HEK293 (cell line): ENCODE measurements around the gene XKR3.
A peak's percentile ranks its signal among the peaks of the same experiment; 100 is the strongest.
"Not testable (repeated sequence)": the region's sequence is repeated elsewhere in the genome, so short reads cannot be mapped to it uniquely, and the experiment has no call there.

Source experiments
- CTCF ChIA-PET: fragments of 350-600 bp; formaldehyde crosslinking; extraction: SDS; loops from one replicate; lab custom pipeline; 2021; ENCODE audit warnings: antibody characterized with exemption; lab: Yijun Ruan, JAX
- POLR2A ChIA-PET: fragments of 300-600 bp; formaldehyde crosslinking; extraction: SDS; loops from one replicate; lab custom pipeline; 2020; ENCODE audit warnings: antibody characterized with exemption, inconsistent platforms; lab: Yijun Ruan, JAX
- H3K27ac ChIP-seq: fragments of 200-500 bp; sonication (Bioruptor generic); 2 replicates; pipeline ENCODE4 v1.5.1; 2014; ENCODE audit warnings: low read depth, low read length, control low read depth, inconsistent platforms; ENCODE audit errors: extremely low read depth
- H3K36me3 ChIP-seq, 2 experiments: fragments of 200-500 bp in 1 of 2; sonication (Bioruptor generic) in 1 of 2; 1 replicate in 1 of 2; 2 replicates in 1 of 2; pipeline ENCODE4 v1.5.1; 2014 to 2017; ENCODE audit warnings: inconsistent platforms in 2 of 2, low read length in 2 of 2; ENCODE audit not compliant: control insufficient read depth in 2 of 2, insufficient read depth in 1 of 2
- H3K4me1 ChIP-seq: fragments of 200-500 bp; sonication (Bioruptor generic); 2 replicates; pipeline ENCODE4 v1.5.1; 2014; ENCODE audit warnings: mild to moderate bottlenecking, low read length, inconsistent platforms; ENCODE audit not compliant: control insufficient read depth, insufficient read depth
- H3K4me3 ChIP-seq: 2 replicates; pipeline ENCODE4 v1.5.1; 2011; ENCODE audit warnings: low read depth, mild to moderate bottlenecking, control low read depth, low read length, moderate library complexity
- H3K9me3 ChIP-seq: fragments of 200-500 bp; sonication (Bioruptor generic); 2 replicates; pipeline ENCODE4 v1.5.1; 2014; ENCODE audit warnings: low read depth, low read length, inconsistent platforms; ENCODE audit not compliant: control insufficient read depth, insufficient read depth
- ZNF146 ChIP-seq: fragments of 450-650 bp; formaldehyde crosslinking; IDR thresholded peaks from 2 replicates; pipeline ENCODE4 v1.5.1; 2016; ENCODE audit warnings: missing biosample characterization, missing genetic modification characterization

XKR3 gene

GRCh38 chr22:16771569-16771968 is 53.6 kb downstream of the XKR3 start:
- ChIA-PET CTCF (interaction anchor here (0.6 to 0.9 kb wide), 2 partner anchors 237 to 287 kb away, joined by 4 to 6 read pairs; no protein-coding TSS in a partner anchor), POLR2A (interaction anchor here (0.6 kb wide), 1 partner anchor 380 kb away, joined by 3 read pairs; no protein-coding TSS in a partner anchor)
- H3K4me3 ChIP-seq, H3K27ac ChIP-seq, H3K4me1 ChIP-seq, H3K36me3 ChIP-seq, H3K9me3 ChIP-seq: not testable (repeated sequence)
- TF ChIP-seq ZNF146 (tag by site-specific recombination): 0 out of 2 replicates have a peak, but pooled peaks have one; percentile 12

- CTCF ChIA-PET, H3K9me3 ChIP-seq, H3K36me3 ChIP-seq, H3K4me1 ChIP-seq, H3K27ac ChIP-seq, POLR2A ChIA-PET, H3K4me3 ChIP-seq: not testable (repeated sequence)
Measured at GRCh38 chr22:16767927-16768326, 57.3 kb downstream of the XKR3 start.

- H3K4me1 ChIP-seq, H3K4me3 ChIP-seq, H3K27ac ChIP-seq, CTCF ChIA-PET, H3K9me3 ChIP-seq, POLR2A ChIA-PET, H3K36me3 ChIP-seq: not testable (repeated sequence)
Measured at GRCh38 chr22:16762224-16762623, 63.0 kb downstream of the XKR3 start.

- POLR2A ChIA-PET, CTCF ChIA-PET: not testable (repeated sequence)
Measured at GRCh38 chr22:16760416-16760815, 64.8 kb downstream of the XKR3 start.

GRCh38 chr22:16749282-16749681 is 75.9 kb downstream of the XKR3 start:
- CTCF ChIA-PET: not testable (repeated sequence)

More at GRCh38 chr22:16760416-16760815, 64.8 kb downstream of the XKR3 start:
- not testable (repeated sequence) for H3K4me1 ChIP-seq, H3K9me3 ChIP-seq, H3K36me3 ChIP-seq, H3K27ac ChIP-seq, H3K4me3 ChIP-seq

GRCh38 chr22:16748160-16748929 is 76.9 kb downstream of the XKR3 start:
- CTCF ChIA-PET, H3K27ac ChIP-seq, H3K9me3 ChIP-seq, H3K4me3 ChIP-seq, H3K36me3 ChIP-seq, POLR2A ChIA-PET, H3K4me1 ChIP-seq: not testable (repeated sequence)

More at GRCh38 chr22:16749282-16749681, 75.9 kb downstream of the XKR3 start:
- H3K36me3 ChIP-seq, H3K4me3 ChIP-seq, H3K4me1 ChIP-seq, H3K27ac ChIP-seq, H3K9me3 ChIP-seq, POLR2A ChIA-PET: not testable (repeated sequence)

- H3K4me1 ChIP-seq, POLR2A ChIA-PET, H3K9me3 ChIP-seq, CTCF ChIA-PET, H3K4me3 ChIP-seq, H3K36me3 ChIP-seq, H3K27ac ChIP-seq: not testable (repeated sequence)
Measured at GRCh38 chr22:16747266-16748159, 77.7 kb downstream of the XKR3 start.

GRCh38 chr22:16734271-16734670 is 90.9 kb downstream of the XKR3 start:
- H3K9me3 ChIP-seq, H3K4me3 ChIP-seq, POLR2A ChIA-PET, CTCF ChIA-PET, H3K4me1 ChIP-seq, H3K27ac ChIP-seq, H3K36me3 ChIP-seq: not testable (repeated sequence)
